HG02588 (cell line): ENCODE data around the gene WASF3.
"Not testable (repeated sequence)": the region's sequence is repeated elsewhere in the genome, so short reads cannot be mapped to it uniquely, and the experiment has no call there.

Source experiments
- ATAC-seq: cut with Tn5 transposase; IDR thresholded peaks from one replicate; pipeline ENCODE4 v1.9.1; 2021; ENCODE audit warnings: mild to moderate bottlenecking, moderate library complexity; ENCODE audit not compliant: unreplicated experiment

Gene WASF3

DNA sequence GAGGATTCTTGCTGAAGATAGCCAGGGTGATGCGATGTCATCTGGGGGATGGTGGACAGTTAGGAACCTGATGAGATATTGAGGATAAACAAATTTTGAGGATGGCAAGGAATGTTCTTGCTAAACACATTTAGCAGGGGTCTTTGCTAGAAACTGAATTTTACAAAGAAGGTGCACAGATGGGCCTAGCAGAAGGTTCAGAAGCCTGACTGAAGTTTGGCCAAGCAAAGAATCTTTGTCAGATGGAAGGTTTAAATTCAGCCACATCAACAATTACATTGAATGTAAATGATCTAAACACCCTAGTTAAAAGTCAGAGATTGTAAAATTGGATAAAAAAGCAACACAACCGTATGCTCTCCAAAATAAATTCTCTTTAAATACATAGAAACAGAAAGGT, 68.8 kb downstream of the WASF3 start:
- ATAC-seq: no peak

DNA sequence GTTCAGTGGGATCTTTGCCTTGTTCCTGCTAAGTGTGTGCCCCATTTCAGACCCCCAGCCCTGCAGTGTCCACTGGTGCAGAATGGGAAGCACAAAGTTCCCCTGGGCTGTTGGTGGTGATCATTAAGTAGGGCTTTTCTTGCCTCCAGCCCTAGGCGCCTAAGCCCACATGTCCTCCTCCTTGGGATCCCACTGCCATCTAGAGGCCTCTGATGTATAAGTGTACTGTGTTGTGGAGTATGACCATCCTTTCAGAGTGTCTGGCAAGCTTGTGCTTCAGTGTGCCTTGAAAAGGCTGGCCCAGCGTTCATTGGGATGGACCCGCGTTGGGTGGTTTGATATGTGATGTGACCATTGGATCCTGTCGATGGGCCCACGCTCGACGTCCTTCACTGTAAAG, 71.2 kb downstream of the WASF3 start:
- no peak for ATAC-seq

DNA sequence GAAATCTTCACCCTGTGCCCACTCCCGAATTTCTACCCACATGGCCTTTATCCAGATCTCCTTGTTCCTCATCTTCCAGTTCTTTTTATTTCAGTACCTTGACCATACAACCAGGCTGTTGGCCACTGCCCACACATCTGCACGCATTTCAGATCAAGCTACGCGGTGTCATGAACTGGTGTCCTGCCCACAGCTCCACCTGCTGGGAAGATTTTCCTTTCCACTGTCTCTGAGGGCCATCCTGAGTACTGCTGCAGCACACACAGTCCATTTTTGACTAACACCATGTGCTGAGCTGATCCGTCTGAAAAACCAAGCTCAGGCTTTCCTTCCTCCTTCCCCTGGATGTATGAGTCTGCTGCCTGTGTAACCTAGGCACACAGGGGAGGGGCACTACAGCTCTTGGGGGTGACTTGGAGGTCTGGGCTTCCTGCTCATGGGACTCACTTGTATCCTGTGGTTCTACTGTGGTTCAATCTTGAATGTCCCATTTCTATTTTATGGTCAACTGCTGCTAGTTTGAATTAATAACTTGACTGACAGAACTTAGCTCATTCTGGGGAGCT, 71.9 kb downstream of the WASF3 start:
- ATAC-seq: no peak

DNA sequence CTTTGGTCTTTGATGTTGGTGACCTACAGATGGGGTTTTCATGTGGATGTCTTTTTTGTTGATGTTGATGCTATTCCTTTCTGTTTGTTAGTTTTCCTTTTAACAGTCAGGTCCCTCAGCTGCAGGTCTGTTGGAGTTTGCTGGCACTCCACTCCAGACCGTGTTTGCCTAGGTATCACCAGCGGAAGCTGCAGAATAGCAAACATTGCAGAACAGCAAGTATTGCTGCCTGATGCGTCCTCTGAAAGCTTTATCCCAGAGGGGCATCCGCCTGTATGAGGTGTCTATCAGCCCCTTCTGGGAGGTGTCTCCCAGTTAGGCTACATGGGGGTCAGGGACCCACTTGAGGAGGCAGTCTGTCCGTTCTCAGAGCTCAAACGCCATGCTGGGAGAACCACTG, 78.2 kb downstream of the WASF3 start:
- ATAC-seq: not testable (repeated sequence)

DNA sequence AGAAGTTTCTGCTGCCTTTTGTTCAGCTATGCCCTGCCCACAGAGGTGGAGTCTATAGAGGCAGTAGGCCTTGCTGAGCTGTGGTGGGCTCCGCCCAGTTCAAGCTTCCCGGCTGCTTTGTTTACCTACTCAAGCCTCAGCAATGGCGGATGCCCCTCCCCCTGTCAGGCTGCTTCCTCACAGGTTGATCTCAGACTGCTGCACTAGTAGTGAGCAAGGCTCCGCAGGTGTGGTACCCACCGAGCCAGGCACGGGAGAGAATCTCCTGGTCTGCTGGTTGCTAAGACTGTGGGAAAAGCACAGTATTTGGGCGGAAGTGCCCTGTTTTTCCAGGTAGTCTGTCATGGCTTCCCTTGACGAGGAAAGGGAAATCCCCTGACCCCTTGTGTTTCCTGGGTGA, 78.6 kb downstream of the WASF3 start:
- not testable (repeated sequence) for ATAC-seq

DNA sequence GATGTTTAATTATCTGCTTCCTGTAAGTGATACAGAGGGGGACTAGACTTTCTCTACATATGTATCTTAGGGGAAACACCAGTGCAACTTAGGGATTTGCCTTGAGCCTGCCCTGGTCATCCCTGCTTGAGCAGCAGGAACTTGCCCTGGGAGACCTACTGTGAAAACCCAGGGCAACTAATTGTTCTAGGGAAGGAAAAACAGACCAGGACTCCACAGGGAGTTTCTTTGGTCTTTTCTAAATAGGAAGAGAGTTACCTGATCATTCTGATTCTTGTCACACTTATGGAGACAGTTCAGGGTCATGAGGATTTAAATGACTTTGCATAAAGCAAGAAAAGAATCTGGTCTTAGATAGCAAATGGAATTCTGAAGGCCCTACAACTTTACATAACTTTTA, 89.1 kb downstream of the WASF3 start:
- no peak for ATAC-seq

DNA sequence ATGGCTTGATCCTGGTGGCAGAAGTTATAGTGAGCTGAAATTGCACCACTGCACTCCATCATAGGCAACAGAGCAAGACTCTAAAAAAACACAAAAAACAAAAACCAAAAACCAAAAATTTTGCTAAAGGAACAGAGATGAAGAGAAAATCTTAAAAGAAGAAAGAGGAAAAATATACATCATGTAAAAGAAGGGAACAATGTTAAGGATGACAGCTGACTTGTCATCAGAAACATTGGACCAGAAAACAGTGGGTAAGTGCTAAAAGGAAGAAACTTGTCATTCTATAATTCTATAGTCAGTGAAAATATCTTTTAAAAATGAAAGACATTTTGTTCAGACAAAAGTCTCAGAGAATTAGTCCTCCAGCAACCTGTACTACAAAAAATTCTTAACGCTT, 93.8 kb downstream of the WASF3 start:
- ATAC-seq: no peak

DNA sequence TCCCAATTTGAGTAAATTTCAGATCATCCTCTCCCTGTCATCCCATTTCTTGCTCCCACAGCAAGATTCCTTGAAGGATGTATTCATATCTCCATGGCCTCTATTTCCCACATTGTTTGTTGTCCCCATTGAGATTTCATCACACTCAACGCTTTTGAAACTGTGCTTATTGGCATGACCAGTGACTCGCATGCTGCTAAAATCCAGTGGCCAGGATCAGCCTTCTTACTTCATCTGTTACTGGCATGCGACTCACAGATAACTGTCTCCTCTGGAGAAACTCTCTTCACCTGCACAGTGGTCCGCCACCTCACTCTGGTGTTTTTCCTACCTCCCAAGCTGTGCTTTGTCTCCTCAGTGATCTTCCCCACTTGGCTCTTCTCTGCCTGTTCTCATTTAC, 95.8 kb downstream of the WASF3 start:
- no peak for ATAC-seq

DNA sequence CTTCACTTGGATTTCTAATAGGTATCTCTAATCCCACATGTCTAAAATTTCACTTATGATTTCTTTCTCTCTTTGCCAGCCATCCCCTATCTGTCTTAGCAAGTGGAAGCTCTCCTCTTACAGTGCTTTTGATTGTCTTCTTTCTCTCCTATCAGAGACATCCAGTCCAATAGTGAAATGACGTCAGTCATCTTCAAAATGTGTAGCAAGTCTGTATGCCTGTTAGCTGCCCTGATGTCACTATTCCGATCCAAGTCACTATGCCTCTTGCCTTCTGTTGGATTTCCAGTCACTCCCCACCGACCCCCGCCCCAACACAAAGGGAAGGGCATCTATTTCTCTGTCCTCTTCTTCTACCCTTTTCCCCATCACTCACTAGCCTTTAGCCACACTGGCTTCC, 96.4 kb downstream of the WASF3 start:
- ATAC-seq: no peak

DNA sequence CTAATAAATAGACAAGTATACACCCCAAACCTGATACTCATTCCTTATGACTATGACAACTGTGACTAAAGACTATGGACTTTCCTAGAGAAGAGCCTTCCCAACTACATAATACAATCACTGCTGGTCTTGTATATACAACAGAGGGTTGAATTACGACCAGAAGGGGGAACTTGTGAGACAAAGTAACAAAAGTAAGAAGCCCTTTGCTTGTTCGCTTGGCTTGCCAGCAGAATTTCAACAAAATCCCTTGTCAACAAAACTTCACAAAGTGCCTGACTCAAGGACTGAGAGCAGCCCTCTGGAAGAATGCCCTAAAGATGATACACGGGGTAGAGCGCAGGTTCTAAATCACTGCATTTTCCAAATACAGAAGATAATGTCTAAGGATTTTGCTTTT, 99.4 kb downstream of the WASF3 start:
- no peak for ATAC-seq

DNA sequence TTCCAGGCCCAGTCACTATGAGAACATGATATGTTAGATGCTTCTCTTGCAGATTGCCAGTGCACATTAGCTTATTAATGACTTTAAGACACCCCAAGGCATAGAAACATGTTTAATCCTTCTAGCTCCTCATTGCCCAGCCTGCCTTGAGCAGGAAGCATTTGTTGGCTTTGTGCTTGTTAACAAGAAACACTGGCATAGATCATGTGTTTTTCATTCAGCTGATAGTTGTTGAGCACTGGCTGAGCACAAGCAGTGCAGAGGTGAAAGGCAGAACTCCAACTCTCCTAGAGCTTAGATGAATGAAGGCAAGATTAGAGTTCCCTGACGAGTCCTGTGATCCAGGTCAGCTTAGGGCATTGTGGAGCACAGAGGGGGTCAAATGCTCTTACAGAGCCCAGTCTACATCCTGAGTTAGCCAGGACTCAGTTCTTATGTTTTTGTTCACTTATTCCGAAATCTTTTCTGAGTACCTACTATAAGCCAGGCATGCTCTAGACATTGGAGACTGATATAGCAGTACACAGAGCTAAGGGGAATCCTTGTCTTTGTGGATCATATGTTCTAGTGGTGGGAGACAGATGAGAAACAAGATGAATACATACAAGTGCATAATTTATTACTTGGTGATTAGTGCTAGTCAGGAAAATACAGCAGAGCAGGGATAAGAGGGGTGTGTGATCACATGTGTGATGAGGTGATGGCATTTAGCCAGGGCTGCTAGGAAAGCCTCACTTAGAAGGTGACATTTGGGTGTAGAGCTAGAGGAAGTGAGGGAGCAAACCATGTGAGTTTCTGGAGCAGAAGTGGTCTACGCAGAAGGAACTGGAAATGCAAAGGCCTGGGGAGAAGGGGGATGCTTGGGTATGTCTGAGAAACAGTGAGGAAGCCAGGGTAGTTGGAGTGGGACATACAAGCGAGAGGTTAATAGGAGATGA, 101.2 kb downstream of the WASF3 start:
- ATAC-seq: no peak

DNA sequence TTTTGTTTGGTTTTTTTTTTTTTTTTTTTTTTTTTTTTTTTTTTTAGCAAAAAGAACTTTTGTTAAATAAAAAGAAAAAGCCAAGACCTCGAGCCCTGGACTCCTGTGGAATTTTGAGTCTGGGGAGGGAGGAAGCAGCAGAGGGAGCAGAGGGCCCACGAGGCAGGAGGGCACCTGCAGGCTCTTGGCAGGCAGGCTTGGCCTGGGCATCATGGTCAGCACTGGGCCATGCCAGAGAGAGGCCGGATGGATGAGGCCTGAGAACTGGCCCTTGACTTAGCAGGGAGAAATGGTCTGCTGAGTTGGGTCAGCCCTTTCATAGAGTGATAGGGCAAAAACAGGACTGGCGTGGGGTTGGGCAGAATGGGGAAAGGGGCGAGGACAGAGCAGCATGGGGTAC, 102.7 kb downstream of the WASF3 start:
- ATAC-seq: no peak

DNA sequence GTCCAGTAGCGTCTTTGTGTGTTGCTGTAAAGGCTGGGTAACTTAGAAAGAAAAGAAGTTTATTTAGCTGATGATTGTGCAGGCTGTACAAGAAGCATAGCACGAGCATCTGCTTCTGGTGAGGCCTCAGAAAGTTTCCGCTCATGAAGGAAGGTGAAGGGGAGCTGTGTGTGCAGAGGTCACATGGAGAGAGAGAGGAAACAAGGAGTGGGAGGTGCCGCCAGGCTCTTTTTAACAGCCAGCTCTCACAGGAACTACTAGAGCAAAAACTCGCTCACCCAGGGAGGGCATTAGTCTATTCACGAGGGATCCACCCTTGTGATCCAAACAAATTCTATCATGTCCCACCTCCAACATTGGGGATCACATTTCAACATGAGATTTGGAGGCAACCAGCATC, 103.3 kb downstream of the WASF3 start:
- no peak for ATAC-seq

DNA sequence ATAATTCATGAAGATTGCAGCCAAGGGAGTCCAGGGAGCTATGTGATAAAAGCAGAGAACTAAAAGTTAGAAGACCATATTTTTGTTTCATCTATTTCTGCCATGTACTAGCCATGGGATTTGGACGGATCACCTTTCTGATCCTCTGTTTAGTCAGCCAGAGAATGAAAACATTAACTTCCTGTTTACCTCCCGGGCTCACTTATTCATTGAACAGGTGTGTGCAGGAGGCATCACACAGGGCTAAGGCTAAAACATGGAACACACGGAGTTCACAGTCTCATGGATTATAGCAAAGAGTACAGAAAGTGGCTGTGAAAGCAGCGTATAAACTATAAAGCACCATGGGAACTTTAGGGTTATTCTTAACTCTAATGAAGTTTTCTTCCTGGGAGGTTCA, 106.3 kb downstream of the WASF3 start:
- ATAC-seq: no peak

DNA sequence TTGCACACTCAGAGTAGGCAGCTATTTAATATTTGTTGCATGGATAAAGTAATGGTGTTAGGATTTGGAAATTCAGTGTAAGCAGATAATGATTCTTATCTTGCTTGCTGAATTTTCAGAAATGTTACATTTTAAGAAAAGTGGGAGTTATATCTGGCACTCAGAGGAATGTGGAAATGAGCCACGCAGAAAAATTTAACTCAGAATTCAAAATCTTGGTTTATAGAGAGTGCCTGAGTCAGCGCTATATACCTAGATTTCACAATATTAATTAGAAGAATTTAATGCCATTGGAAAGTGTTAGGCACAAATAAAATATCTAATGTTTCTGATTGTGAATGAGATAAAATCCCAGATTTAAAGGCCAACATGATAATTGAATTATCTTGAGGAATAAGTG, 106.8 kb downstream of the WASF3 start:
- no peak for ATAC-seq

DNA sequence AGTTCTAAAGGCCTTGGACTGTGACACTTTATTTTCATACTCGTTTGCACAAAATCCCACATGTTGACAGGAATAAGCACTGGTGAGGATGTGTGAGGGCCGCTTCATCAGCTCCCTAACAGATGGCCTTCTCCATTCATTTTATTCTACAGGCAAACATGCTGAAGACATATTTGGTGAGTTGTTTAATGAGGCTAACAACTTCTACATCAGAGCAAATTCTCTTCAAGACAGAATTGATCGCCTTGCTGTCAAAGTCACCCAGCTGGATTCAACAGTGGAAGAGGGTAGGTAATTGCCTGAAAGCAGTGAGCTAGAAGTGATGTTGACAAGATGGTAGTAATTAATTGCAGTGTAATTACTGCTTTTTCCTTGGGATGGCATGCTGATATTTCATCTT, 107.4 kb downstream of the WASF3 start:
- no peak for ATAC-seq

DNA sequence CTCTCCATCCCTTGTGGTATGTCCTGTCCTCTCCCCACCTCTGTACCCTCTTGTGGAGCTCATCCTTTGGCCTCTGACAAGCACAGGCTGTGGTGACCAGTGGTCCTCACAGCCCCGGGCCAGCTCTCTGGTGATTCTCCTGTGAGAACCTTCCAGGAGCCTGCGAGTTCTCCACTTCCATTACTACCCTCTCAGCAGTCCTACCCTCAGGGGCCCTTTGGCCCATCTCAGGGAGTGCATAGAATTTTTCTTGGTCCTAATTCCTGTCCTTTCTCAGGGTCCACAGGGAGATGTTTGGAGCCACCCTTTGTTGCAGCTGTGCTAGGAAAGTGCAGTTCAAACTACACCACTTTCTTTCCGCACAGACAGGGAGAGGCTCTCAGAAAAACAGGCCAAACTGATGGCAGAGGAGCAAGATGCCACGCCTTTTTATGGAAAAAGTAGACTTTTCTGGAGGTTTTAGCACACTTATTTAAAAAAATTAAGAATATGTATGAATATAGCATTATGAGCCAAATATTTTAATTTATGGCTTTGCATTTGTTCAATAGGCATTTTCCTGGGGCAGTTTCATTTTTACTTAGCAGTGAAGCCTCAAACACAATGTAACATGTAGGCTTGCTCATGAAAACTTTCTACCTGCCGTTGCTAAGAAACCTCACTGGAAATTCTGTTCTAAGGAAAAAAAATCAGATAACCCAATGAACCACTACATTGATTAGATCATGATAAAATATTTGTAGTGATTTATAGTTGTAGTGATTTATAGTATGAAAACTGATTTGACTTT, 111.1 kb downstream of the WASF3 start:
- ATAC-seq: no peak

DNA sequence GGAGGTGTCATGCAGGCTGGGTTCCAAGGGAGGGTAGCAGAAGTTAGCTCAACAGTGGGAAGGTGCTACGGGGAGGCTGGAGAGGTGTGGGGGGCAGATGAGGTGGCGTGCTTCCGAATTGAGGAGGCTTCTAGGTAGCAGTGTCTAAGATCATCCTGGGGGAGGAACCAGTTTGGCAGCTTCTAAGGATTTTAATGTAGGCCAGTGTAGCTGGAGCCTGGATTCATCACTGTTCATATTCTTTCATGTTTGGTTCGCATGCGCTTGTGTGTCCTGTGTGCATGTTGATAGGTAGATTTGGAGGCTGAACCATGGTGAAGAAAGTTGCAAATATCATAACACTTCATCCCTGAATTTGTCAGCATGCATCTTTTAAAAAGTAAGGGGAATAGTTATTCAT, 116.4 kb downstream of the WASF3 start:
- ATAC-seq: no peak

DNA sequence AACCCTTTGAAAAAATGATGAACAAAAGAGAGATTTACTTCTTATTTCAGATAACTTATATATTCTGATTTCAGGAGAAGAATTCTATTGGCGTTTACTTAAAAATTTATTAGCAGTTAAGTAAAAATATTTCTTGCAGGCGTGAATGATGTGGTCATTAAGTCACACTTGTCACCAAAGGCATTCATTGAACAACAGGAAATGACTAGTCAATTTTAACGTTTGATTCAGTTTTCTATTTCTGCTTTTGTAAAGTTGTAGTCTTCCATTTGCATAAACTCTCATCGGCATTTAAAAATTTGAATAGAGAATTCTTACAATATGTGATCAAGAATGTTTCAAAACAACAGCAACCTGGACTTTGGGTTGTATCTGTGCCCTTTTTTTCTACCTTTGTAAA, 119.7 kb downstream of the WASF3 start:
- no peak for ATAC-seq

DNA sequence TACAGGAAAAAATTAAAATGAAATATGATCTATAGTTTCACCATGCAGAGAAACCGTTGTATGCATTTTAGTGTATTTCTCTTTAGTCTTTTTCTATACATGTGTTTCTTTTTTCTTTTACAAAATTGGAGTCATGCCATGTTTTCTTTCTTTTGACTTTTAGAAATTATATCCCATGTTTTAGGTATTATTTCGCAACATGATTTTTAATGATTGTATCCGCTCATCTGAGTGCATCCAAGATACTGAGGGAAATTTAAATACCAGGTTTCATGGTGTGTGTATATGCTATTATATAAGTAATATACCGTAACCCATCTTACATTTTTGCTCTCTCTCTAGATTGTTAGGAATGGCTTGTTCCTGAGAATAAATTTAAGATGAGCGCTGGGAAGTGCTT, 120.8 kb downstream of the WASF3 start:
- ATAC-seq: no peak

DNA sequence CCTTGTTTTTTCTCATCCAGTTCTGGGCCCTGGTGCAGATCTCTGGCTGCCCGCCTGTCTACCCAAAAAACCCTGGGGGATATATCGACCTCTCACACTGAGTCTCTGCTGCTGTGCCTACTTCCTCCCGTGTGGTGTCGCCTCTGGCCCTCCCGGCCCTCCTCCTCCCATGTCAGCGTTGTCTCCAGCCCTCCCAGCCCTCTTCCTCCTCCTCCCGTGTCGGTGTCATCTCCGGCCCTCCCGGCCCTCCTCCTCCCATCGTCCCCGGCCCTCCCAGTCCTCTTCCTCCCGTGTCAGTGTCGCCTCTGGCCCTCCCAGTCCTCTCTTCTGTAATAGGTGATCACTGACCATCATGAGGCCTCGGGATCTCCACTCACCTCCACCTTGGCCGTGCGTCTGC, 121.3 kb downstream of the WASF3 start:
- no peak for ATAC-seq
